Tibial nerve (tissue), 4 donors: ENCODE results near the gene CD209. TPM values are rescaled to one million over a fixed set of nuclear protein-coding genes. Genes with fewer than 3 reads are reported as not detected.

Experiments used
- DNase-seq, 2 donors: peaks; one replicate each; pipeline ENCODE4 v3.0.0-alpha.2; 2019; ENCODE audit warnings: low spot score in 2 of 2
- H3K27ac ChIP-seq, 4 donors: fragments of 200-600 bp; sonication (generic) in 3 of 4; one replicate each; pipeline ENCODE4 v1.5.1; 2017 to 2019; ENCODE audit warnings: mild to moderate bottlenecking in 1 of 4
- H3K27me3 ChIP-seq, 2 donors: fragments of 200-600 bp; sonication (generic) in 1 of 2; one replicate each; pipeline versions ENCODE4 v1.5.1 to v1.6.0; 2017 to 2019
- H3K36me3 ChIP-seq, 3 donors: fragments of 200-600 bp; sonication (generic); one replicate each; pipeline ENCODE4 v1.5.1; 2018 to 2019
- H3K4me1 ChIP-seq, 4 donors: fragments of 200-600 bp; sonication (generic) in 3 of 4; one replicate each; pipeline ENCODE4 v1.5.1; 2017 to 2019
- H3K4me3 ChIP-seq, 4 donors: fragments of 200-600 bp; sonication (generic) in 3 of 4; one replicate each; pipeline ENCODE4 v1.5.1; 2017 to 2019; ENCODE audit warnings: mild to moderate bottlenecking in 1 of 4, moderate library complexity in 1 of 4
- H3K9me3 ChIP-seq, 4 donors: fragments of 200-600 bp; sonication (generic) in 3 of 4; one replicate each; pipeline ENCODE4 v1.5.1; 2017 to 2019
- EP300 ChIP-seq, 2 donors: sonication (generic); formaldehyde crosslinking; IDR thresholded peaks; one replicate each; pipeline ENCODE4 v1.6.1; 2017; ENCODE audit warnings: antibody characterized with exemption in 2 of 2, mild to moderate bottlenecking in 1 of 2
- POLR2A ChIP-seq, 2 donors: fragments of 450-650 bp; IDR thresholded peaks; one replicate each; pipeline ENCODE4 v1.6.1; 2017; ENCODE audit warnings: antibody characterized with exemption in 2 of 2, mild to moderate bottlenecking in 2 of 2, moderate library complexity in 2 of 2
- WGBS, 2 donors: methylation state at CpG; one replicate each; pipeline ENCODE4 v1.1.5; 2018; 5-methylcytosine and 5-hydroxymethylcytosine counted together
- total RNA-seq, 4 donors: library from RNA; depleted of rRNA; stranded (reverse); fragments of >200 nt; gene quantifications; one replicate each; pipeline ENCODE4 v1.1.0, GENCODE V29; 2016
- TF ChIP-seq, protein P1 (sequence below), 5 experiments: fragments of 200-600 bp in 3 of 5; fragments of 450-650 bp in 2 of 5; sonication (generic) in 3 of 5; IDR thresholded peaks; one replicate each; pipeline ENCODE4 v1.5.1; 2016 to 2019; ENCODE audit warnings: antibody characterized with exemption in 5 of 5, mild to moderate bottlenecking in 3 of 5, moderate library complexity in 2 of 5

CD209 gene
- total RNA-seq, 4 donors from 2014 or later, result 2.6 to 12.6 (median 5.0) TPM

- DNase-seq, result no peak
- Histone ChIP-seq H3K4me1 (no peaks in the 10 kb centered on the region), H3K4me3 (no peak overlapping the region), H3K27me3 (peaks cover 0 to 7% of the 10 kb centered on the region in 2 donors), H3K27ac (no peak overlapping the region), H3K36me3 (no peaks in the 10 kb centered on the region), H3K9me3 (no peaks in the 10 kb centered on the region)
- TF ChIP-seq POLR2A (IDR thresholded peaks at IDR 0.05), result no peak
- TF ChIP-seq EP300 (IDR thresholded peaks at IDR 0.05), result no peak
- TF ChIP-seq, protein P1, sequence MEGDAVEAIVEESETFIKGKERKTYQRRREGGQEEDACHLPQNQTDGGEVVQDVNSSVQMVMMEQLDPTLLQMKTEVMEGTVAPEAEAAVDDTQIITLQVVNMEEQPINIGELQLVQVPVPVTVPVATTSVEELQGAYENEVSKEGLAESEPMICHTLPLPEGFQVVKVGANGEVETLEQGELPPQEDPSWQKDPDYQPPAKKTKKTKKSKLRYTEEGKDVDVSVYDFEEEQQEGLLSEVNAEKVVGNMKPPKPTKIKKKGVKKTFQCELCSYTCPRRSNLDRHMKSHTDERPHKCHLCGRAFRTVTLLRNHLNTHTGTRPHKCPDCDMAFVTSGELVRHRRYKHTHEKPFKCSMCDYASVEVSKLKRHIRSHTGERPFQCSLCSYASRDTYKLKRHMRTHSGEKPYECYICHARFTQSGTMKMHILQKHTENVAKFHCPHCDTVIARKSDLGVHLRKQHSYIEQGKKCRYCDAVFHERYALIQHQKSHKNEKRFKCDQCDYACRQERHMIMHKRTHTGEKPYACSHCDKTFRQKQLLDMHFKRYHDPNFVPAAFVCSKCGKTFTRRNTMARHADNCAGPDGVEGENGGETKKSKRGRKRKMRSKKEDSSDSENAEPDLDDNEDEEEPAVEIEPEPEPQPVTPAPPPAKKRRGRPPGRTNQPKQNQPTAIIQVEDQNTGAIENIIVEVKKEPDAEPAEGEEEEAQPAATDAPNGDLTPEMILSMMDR (IDR thresholded peaks at IDR 0.05), result no peak
- WGBS, 2 donors, result 54 to 70% methylated on average over 1 of the region's 1 CpG
Measured at GRCh38 chr19:7736148-7736547, 11.2 kb downstream of the CD209 start.

DNA sequence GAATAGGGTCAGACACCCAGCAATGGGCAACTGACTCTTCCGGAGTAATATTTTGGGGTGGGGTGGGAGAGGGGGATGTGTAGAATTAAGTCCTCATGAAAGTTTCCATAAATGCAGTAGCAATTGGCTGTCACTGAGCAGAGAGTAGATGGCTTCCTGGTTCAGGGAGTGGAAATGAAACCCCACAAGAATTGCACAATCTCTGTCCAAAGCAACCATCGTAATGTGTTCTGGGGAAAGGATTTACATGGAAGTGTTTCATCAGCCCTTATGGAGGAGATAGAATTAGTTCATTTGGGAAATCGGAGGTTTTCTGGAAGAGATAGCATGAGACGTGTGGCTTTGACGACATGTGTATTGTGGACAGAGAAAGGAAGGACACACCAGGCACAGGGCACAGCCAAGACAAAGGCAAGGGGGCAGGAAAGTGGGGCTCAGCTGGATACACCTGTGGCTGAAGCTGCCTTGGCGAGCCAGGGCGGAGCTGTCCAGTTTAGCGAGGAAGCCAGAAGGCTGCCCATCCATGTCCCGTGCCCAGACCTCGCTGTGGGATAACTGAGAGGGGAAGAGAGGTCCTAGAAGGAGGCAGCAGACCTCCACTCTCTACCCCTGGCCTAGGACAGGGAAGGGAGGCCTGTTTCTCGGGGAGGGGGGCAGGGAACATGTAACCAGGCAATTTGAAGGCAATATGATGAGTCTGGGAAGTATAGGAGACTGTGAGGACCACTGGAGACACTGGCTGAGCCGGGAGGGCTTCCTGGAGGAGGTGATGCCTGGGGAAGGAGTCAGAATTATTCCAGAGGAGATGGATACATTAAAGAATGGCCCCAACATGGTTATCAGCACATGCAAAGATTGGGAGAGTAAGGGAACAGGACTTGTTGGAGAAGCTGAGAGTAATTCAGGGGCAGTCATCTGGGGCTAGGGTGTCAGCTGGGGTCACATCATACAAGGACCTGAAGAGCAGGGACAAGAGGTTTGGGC is 12.8 kb downstream of the CD209 start:
- Histone ChIP-seq H3K36me3 (no peaks in the 10 kb centered on the region), H3K4me3 (no peak overlapping the region), H3K27ac (peak overlapping the region in 1 of 4 donors; percentile 19), H3K9me3 (no peaks in the 10 kb centered on the region), H3K27me3 (peaks cover 0 to 23% of the 10 kb centered on the region in 2 donors), H3K4me1 (no peaks in the 10 kb centered on the region)
- DNase-seq, result peak in 1 of 2 donors; percentile 21
- TF ChIP-seq EP300 (IDR thresholded peaks at IDR 0.05) (peak in 1 of 2 donors; percentile 54), POLR2A (IDR thresholded peaks at IDR 0.05) (no peak)
- TF ChIP-seq, protein P1 (IDR thresholded peaks at IDR 0.05), result no peak
- 54 to 55% methylated on average over 12 of the region's 12 CpGs for WGBS, 2 donors

DNA sequence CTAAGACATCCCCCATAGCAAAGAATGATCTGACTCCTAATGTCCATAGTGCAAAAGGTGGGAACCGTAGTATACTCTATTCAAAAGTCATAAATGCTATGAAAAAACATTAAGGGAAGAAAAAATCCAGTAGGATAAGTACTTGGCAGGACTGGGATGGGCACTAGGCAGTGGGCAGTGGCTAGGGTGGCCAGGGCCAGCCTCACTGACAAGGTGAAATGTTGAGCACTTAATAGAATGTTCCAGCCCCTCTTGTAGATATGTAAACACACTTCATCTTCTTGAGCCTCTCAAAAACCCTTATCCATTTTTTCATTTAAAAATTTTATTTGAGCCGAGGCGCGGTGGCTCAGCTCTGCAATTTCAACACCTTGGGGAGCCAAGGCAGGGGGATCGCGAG is 14.0 kb downstream of the CD209 start:
- TF ChIP-seq POLR2A (IDR thresholded peaks at IDR 0.05) (no peak), EP300 (IDR thresholded peaks at IDR 0.05) (no peak)
- TF ChIP-seq, protein P1 (IDR thresholded peaks at IDR 0.05), result no peak
- Histone ChIP-seq H3K27ac (no peak overlapping the region), H3K4me3 (no peak overlapping the region), H3K9me3 (no peaks in the 10 kb centered on the region), H3K27me3 (peaks cover 0 to 34% of the 10 kb centered on the region in 2 donors), H3K4me1 (no peaks in the 10 kb centered on the region), H3K36me3 (no peaks in the 10 kb centered on the region)
- WGBS, 2 donors, result 67 to 75% methylated on average over 6 of the region's 6 CpGs
- no peak for DNase-seq

GRCh38 chr19:7732045-7732444 is 15.3 kb downstream of the CD209 start, which contains the start of gene CLEC4G:
Gene CLEC4G (minus strand): TSS chr19:7732110. CDS start chr19:7732102, 8 bp downstream.
- H3K4me1 ChIP-seq, result no peaks in the 10 kb centered on the region
- H3K4me3 ChIP-seq, result no peak within 1 kb of the TSS
- H3K27me3 ChIP-seq, result peaks cover 0 to 43% of the 10 kb centered on the region in 2 donors
- TF ChIP-seq EP300 (IDR thresholded peaks at IDR 0.05), result no peak
- no peak for TF ChIP-seq POLR2A (IDR thresholded peaks at IDR 0.05)
- TF ChIP-seq, protein P1 (IDR thresholded peaks at IDR 0.05), result no peak
- H3K9me3 ChIP-seq, result no peaks in the 10 kb centered on the region
- no peak within 1 kb of the TSS for H3K27ac ChIP-seq
- 40 to 62% methylated on average over 9 of the region's 9 CpGs for WGBS, 2 donors
- no peaks in the 10 kb centered on the region for H3K36me3 ChIP-seq
- DNase-seq, result no peak

GRCh38 chr19:7731615-7732014 is 15.7 kb downstream of the CD209 start:
- Histone ChIP-seq H3K36me3 (no peaks in the 10 kb centered on the region), H3K9me3 (no peaks in the 10 kb centered on the region), H3K4me3 (no peak overlapping the region), H3K27ac (no peak overlapping the region), H3K27me3 (peaks cover 0 to 43% of the 10 kb centered on the region in 2 donors), H3K4me1 (no peaks in the 10 kb centered on the region)
- 57 to 74% methylated on average over 5 of the region's 5 CpGs for WGBS, 2 donors
- no peak for DNase-seq
- no peak for TF ChIP-seq EP300 (IDR thresholded peaks at IDR 0.05)
- TF ChIP-seq, protein P1 (IDR thresholded peaks at IDR 0.05), result no peak
